CD4-positive, alpha-beta T cell treated with Interleukin-1 beta for 1 hour (primary cell): ENCODE results near the gene HIPK2.

Experiments
- DNase-seq, 2 donors: peaks; one replicate each; pipeline ENCODE4 v3.0.0-alpha.2; 2020 to 2022

The HIPK2 gene

DNA sequence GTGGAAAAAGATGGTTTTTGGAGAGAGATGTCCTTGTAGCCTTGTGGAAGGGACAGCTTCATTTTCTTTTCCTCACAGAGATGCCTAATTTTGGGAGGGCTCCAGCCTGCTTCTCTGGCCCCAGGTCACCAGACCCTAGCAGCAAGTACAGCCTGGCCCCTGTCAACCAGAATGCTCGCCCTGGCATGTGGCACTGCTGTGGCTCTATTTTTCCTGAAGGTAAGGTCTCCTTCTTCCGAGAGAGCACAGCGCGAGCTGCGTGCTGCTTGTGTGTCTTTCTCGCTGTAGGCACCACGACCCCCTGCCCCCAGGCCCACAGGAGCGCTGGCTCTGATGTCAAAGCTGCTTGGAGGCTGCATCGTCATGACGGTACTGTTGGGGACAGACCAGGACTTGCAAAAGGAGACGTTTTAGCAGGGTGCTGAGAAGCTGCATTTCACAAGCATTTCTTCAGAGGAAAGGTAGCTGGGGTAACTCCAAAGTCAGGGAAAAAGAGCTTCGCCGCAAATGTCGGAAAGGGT is 195.6 kb downstream of the HIPK2 start:
- DNase-seq: no peak

DNA sequence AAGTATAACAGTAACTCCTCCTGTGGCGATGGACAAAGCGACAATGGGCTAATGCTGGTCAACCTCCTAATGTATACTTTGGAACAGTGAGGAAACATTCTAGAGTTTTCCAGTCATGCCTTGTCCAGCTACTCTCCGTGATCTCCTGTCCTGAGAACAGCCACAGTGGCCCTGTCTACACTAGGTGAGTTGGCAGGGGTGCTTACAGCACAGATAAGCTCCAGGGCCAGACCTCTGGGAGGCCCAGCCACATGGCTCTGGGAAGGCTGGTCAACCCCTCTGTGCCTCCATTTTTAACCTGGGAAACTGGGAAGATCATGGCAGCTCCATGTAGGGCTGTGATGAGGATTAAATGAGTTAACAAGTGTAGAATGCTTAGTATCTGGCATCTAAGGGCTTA is 197.4 kb downstream of the HIPK2 start:
- no peak for DNase-seq

DNA sequence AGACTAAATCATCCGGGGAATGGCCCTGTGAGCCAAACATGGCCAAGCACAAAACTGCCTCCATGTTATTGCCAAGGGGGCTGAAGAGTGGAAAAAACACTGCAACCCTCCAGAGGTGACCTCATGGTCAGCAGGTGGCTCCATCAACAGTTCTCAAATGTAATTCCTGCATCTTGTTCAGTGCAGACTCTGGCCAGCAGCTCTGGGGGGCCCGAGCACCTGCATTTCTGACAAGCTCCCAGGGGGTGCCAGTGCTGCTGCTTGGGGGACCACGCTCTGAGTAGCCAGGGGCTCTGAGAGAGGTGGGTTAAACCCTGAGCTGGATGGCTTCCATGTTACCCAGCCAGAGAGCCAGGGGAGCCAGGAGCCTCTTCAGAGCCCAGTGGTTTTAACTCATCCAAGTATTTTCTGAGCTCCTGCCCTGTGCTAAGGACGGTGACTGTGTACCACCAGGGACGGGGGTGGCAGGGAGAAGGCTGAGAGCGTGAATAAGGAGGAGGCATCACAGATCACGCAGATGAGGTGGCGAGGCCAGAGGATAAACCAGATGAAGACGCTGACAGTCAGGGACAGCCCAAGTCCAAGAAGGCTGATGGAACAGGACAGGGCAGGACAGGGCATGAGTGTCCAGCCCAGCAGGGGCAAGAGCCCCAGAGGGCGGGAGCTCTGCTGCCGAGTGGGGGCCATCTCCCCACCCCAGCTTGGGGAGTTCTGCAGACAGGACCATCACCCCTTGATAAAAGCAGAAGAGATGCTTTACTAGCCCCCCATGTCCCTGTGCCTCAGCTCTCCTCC is 201.4 kb downstream of the HIPK2 start:
- no peak for DNase-seq

DNA sequence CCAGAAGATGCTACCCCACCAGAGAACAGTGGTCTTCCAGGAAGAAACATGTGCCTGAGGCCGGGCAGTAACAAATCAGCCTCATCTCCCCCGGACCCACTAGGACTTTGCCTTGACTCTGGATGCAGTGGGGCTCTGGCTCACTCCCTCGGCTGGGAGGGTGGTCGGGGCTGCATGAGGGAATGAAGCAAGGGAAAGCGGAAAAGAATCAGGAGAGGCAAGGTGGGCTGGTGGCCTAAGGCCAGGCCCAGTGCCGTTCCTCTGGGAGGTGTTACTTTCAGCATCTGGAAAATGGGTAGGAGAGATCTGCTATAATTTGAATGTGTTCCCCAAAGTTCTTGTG is 202.5 kb downstream of the HIPK2 start:
- no peak for DNase-seq

DNA sequence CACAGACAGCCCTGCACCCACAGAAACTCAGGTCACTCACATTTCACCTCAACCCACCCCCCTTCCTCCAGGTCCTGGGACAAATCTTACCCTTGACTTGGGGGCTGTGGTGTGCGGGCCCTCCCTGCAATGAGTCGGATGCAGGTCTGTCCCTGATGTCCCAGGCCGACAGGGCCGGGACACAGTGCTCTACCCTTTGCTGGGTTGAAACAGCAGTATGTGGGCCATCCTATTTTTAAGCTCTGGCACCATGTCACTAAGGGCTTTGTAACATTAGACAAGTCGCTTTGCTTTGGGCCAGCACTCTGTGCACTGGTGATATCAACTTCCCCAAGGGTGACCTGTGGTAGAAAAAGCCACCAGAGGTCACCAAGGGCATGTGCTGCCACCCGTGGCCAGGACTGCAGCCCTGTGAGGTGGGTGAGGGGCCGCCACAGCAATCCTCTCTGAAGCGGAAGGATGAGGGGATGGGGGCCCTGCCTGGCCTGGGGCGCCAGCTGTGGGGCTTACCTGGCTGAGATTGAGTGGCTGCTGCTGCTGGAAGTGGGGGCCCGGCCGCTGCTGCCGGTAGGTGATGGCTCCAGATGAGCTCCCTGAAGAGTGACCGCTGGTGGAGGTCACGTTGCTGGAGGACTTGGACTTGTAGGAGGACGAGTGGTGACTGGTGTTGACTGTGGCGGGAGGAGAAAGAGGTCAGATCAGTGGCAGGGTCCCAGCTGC is 203.0 kb downstream of the HIPK2 start:
- DNase-seq: no peak

DNA sequence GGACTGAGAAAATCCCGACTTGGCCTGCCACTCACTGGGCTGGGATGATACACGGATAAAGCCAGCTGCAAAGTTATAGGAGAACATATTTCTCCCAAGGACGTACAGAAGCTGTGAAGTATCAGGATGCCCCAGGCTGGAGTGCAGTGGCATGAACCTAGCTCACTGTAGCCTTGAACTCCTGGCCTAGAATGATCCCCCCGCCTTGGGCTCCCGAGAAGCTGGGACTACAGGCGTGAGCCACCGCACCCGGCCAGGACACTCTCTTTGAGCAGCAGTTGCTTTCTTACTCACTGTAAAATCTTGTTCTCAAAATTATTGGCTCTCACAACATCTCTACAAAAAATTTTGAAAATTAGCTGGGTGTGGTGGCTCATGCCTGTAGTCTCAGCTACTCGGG is 203.9 kb downstream of the HIPK2 start:
- DNase-seq: no peak

DNA sequence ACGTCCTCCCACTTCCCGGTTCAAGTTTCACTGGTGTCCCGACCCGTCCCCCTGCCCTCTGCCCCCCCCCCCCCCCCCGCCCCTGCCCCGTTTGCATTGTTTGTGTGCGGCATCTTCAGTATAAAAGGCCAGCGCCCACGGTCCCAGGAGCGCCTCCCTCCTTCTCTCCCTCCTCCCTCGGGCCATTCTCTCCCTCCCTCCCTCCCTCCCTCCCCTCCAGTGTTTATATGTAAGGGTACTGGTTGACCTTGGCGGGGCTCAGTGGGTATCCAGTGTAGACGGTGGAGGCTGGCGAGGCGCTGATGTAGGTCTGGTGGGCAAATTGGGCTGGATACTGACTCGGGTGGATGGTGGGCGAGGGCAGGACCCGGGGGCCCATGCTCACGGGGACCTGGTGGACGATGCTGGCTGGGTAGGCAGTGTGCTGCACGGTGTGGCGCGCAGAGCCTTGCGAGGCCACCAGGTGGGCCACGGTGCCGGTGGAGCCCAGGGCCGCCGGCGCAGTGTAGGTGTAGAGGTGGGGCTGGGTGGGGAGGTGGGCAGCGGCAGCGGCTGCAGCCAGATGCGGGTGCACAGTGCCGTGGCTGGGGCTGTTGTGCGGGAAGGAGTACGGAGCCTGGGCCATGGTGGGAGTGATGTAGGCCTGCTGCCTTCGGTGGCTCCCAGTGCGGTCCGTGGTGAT is 205.0 kb downstream of the HIPK2 start:
- no peak for DNase-seq

DNA sequence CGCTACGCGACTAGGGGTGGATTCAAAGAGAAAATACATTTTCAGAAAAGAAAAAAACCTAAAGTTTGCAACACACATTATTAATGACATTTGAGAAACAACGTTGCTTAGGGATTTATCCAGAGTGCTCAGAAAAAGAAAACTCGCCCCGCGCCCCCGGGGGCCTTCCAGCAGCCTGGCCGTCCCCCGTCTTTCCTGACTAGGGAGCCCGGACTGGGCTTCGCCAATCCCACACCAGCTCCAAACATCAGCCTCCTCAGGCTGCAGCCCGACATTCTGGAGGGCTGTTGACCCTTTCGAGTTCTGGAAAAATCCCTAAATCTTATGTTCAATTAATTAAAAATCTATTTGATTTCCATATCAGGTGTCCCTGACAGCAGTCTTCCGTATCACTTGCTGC is 205.7 kb downstream of the HIPK2 start:
- no peak for DNase-seq

DNA sequence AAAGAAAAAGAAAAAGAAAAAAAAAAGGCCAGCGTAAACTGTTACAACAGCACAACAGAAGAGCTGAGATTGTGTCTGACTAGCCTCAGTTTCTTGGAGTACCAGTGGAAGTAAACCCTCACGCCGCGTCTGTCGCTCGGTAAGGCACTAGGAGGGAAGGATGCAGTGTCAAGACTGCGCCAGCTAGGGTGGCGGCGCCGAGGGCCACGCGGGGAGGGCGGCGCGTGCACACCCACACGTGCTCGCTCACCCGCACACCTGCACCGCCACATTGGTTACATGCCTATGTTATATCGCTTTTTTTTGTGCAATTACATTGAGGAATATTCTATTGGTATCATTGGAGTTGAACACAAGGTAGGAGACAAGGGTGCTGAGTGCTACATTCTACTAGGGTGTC is 206.1 kb downstream of the HIPK2 start:
- no peak for DNase-seq

DNA sequence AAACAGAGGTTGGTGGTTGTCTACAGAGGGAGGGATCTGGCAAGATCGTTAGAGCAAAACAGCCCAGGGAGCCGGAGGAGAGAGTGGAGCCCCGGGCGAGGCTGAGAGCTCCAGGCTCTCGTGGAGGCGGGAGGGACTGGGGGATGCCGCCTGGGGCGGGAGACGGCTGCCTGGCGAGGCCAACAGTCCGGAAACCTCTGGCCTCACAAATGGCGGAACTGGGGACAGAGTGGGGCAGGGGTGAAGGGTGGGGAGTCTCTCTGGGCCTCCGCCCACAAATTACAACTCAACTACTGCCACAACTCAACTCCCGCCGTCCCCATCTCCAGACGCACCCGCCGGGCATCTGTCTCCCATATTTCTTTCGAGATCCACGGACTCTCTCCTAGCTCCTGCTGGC is 206.6 kb downstream of the HIPK2 start:
- no peak for DNase-seq

DNA sequence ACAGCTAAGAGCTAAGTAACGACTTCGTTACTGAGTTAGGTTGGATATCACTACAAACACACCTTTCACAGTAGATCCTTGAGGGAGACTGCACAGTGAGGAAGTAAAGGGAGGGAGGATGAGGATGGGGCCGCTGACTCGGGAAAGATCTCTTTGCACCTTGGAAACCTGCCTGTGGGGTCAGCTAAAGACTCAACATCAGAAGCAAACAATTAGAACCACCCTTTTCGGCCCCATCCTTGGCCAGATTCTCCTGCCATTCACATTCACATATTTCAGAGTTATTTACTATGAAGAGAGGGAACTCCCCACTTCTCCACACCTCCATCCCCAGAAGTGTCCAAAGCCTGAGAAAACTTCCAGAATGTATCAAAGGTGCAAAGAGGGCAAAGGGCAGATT is 207.2 kb downstream of the HIPK2 start:
- DNase-seq: no peak

DNA sequence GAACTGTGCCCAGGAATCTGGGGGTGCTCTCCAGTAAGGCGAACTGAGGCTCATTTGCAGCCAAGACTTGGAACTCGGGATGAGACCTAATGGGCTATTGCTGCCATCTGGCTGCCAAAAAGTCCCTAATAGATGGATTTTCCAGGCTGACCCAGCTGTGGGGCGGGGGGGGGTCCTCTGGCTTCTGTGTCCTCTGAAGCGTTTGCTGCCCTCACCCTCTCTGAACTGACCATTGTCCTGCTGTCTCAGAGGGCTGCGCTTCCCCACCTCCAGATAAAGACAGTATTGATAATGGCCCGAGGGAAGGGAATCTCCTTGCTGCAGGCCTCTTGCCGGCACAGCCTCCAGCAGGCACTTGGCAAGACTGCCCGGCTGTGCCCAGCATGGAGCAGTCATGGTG is 207.7 kb downstream of the HIPK2 start:
- no peak for DNase-seq

DNA sequence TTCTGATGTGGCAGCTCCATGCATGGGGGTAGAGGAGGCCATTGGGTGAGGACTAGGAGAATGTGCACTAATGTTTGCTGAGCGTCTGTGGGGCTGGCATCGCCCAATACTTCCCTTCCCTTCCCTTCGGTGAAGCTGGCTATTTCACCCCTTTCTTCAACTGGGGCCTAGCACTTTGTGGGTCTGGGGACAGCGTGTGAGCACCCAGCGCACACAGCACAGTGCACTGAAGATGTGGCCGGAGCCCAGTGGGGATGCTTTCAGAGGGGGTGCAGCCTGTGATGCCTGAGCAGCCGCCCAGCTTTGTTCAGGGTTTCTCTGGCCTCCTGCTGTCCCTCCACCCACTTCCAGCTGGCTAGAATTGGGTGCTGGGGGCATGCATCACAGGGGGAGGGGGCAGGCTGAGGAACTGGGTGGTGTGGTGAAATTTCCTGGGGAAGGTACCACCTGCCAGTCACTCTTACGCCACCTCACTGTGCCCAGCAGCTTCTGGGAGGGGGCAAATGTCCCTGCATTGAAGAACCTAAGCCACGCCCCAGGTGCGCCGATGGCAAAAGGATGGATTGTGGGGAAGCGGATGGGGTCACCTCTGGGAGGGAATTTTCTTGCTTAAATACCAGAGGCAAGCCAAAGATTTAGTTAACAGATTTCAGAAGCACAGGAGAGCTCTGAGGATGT is 208.8 kb downstream of the HIPK2 start:
- DNase-seq: no peak

DNA sequence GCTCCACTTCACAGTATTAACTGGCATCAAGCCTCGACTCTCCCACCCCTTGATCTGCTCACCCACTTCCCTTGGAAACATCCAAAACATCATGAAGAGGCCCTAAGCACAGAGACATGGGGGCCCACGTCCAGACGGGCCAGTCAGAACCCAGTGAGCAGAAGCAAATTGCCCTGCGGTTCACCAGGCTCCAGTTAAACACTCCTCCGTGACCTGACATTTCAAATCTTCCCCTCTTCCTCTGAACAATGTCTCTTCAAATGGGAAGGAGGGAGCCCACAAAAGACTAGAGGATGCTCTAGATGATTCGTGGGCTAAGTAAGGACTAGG is 209.5 kb downstream of the HIPK2 start:
- DNase-seq: no peak

DNA sequence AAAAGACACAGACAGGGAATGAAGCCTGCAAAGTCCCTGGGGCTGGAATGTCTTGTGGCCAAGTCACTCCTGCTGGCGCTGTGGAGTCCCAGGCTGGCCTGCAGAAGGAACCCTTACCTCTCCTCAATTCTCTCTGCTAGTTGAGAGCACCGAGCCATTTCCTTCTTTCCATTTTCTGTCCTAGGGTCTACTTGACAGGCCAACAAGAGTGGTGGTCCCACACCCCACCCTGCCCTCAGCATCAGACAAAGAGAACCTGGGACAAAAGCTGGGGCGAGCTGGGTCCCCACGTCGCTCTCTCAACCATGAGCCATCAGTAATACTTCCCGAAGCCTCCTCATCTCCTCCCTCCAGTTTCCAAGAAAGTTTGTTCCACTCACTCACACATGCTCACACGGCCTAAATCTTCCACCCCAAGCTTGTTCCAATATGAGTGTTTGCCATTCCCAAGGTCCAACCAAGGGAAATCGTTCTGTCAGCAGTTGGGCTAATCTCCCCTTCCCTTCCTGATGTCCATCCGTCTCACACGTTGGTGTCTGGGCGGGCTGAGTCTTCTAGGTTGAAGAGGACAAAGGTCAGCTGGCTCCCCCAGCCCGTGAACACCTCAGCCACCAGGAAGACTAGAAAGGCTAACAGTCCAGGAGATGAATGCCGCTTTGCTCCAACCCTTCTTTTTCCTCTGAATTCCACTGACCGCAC is 210.0 kb downstream of the HIPK2 start:
- DNase-seq: no peak

DNA sequence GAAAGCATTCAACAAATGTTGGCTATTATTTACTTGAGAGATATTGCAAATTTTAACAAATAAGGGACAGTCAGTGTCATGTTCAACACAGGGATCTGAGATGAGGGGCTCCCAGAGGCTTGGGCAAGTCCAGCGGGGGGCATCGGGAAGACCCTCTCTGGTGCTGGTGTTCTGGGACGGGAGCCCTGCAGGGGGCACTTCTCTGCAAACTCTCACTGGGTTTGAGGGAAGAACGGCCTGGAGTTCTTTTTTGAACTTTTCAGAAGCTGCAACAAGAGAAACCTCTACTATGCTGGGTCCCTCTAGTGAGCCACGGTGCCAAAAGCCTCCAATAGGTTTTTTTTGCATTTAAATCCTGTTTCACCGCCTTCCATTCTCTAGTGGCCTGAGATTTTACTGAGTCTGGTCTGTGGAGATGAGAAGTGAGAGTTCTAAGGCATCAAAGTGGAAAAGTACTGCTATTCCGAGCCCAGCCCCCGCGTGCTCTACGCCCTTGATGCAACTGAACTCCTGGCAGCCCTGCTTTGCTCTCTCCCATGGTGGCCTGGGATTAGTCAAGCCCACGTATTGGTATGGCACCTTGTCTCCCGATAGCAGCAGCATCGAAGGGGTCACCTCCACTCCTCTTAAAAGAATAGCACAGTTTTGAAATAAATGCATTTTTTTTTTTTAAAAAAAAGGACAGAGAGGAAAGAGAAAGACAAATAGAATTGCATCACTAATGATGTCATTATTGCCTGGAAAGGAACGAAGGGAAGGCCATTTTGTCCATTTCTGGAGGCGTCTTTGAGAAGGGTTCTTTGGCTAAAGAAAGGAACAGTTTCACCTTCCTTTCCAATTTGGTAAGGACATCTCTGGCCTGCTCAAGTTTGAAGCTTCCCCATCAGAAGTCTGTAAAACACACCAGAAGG is 210.8 kb downstream of the HIPK2 start:
- no peak for DNase-seq

DNA sequence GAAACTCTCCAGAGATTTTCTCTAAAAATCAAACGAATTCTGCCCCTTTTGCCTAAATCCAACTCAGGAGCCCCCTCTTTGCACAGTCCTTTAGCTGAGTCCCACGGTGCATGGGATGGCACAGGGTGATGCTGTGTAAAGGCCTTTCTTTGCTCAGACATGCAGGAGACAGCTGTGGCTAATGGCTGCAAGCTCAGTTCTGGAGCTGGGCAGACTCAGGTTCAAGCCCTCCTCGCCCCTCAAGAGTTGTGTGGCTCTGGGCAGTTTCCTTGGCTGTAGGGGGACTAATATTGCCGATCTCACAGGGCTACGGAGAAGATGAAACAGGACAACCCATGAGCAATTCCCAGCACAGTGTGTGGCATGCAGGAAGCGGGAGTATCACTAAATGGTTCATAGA is 211.7 kb downstream of the HIPK2 start:
- DNase-seq: no peak

DNA sequence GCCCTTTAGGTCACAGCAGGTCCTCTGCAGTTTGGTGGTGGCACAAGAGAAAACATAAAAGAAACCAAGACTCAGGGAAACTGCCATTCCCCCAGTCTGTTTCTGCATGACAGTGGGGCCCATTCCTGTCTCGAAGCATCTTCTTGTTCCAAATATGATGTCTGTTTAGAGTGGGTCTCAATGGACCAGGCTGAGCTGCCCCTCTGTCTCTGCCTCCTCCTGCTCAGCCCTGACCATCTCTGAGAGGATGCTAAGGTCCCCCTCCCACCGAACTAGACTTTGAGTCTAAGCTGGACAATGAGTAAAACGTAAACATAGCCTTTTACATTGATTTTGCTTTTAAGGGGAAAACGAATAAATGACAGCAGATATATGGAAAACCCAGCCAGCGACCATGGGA is 213.9 kb downstream of the HIPK2 start:
- no peak for DNase-seq

DNA sequence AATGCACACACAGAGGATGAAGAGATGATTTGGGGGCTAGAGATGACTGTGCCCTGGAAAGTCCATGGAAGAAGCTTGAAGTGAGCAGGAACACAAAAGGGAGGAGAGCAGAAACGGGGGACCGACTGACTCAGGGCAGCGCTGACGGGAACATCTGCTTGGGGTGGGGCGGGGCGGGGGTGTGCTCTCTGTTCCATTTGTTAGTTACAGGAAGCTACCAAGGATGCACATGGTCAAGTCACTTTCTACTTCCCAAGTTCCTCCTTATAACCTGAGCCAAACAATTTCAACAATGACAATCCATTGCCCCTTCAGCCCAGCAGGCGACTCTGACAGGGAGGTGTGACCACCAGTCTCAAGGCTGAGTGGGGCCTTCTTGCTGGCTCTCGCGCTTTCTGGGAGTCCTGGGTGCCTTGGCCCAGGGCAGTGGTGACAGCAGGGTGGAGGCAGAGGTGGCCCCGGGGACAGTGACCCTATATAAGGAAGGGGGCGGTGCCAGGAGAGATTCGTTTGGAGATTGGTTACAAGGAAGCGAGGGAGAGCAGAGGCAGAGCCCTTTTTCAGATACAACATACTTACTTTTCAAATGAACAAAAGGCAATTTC is 214.7 kb downstream of the HIPK2 start:
- no peak for DNase-seq

DNA sequence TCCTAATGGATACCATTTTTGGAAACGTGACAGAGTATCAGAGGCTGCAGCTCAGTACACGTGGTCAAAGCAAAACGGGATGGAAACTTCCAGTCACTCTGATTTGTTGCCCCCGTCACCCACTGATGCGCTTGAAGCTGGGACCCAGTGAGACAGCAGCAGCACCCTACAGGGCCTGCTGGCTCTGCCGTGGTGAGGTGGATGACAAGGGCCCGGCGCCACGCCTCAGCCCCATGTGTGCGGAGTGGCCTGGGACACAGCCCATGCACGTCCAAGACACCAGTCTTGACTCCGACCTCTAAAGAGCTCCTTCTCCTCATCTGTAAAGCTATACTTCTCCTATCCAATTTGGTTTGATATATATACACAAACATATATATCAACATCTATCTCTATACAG is 215.3 kb downstream of the HIPK2 start:
- DNase-seq: no peak

DNA sequence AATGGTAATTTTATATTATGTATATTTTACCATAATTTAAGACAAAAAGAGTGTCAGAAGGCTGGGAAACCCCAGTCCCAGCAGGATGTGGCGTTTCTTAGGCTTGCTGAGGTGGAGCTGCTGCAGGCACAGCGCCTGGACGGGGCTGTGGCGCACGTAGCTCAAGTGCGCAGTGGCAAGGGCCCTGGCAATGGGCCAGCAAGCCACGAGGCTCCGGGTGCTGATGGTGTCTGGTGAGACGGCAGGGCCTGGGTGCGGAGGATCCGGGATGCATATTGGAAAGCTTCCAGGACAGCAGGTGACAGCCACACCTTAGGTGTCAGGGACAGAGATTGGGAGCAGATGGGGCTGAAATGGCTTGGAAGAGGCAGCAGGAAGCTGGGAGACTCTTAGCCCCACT is 217.1 kb downstream of the HIPK2 start:
- DNase-seq: no peak
